ENCODE data around the gene FBXO40.

Gene FBXO40

GRCh38 chr3:121619691-121620090 lies 26.5 kb downstream of the FBXO40 start:
- DNase-seq, result no peak

- DNase-seq, result no peak
Measured at GRCh38 chr3:121621491-121621890, 28.3 kb downstream of the FBXO40 start.

DNA sequence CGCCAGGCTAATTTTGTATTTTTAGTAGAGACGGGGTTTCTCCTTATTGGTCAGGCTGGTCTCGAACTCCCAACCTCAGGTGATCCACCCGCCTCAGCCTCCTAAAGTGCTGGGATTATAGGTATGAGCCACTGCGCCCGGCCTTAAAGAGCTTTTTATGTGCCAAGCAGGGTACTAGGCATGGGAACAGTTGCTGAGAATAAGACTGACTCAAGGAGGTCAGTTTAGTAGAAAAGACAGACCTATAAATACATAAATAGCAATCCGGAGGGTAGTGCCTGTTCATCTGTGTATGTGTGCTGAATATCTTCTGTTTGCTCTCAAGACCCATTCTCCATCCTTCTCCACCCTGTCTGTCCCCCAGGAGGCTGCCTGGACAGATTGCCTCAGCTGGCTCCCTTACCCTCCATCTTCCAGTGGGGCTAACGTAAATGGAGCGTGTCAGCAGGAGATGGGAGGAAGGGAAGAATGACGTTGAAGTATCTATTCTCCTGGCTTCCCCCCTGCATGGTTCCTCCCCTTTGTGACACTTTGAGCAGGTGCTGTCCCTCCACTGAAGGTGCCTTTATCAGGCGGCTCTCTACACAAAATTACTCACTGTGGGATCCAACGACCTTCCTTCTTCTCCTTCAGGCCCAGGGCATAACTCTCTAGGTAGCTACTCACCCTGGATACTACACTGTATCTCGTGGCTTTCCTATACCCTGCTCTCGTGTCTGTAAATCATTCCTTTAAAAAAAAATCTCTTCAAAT lies 31.1 kb downstream of the FBXO40 start:
- DNase-seq, result no peak

- no peak for DNase-seq
Measured at GRCh38 chr3:121626495-121626894, 33.3 kb downstream of the FBXO40 start.

DNA sequence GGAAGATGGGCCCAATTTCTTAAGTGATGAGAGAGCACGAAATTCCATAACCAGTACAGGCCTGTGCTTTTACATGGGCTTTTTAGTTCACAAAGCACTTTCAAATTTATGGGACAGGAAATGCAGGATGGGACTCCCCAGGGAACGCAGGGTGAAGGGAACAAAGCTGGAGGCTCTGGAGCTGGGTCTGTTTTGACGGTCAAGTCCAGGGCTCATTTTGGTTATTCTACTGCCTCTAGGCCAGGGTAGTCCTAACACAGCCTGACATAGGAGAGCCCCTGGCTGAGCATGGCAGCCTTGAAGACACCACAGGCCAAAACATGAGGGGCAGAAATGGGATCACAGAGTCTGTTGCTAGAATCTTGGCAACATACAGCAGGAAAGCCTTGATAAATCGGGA lies 34.0 kb downstream of the FBXO40 start:
- no peak for DNase-seq

DNA sequence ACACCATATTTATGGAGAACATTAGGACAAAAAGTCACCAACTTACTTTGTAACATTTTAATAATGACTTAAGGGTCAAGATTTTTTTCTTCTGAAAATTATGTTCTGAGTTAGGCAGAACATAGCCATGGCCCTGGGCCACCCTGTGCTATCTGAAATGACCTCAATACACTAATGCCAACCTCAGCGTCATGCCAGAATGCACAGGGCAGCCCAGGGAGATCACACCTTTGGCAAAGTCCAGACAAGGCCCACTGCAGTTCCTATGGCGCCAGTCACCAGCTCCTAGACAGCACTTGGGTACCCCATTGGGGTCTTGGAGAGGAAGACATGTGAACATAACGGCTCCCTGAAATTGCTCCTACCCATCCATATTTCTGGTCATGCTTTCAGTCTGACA lies 34.4 kb downstream of the FBXO40 start:
- DNase-seq, result no peak

GRCh38 chr3:121629601-121630000 lies 36.4 kb downstream of the FBXO40 start:
- DNase-seq, result no peak

DNA sequence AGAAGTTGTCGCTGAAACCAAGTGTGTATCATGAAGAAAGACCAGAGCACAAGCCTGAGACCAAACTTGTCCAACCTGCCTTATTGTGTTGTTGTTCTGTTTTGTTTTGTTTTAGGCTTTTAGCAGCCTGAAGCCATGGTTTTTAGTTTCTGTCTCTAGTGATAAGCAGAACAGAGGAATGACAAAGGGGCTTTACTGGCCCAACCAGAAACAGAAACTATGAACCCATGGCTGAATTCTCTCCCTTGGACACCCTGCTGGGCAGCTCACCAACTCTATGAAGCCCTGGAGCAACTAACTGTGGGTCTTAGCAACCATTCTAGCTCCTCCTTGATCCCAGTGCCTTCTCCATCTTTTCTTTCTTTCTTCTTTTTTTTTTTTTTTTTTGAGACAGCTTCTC lies 37.2 kb downstream of the FBXO40 start:
- no peak for DNase-seq

- no peak for DNase-seq
Measured at GRCh38 chr3:121637922-121638321, 44.7 kb downstream of the FBXO40 start.

- no peak for DNase-seq
Measured at GRCh38 chr3:121641127-121641526, 47.9 kb downstream of the FBXO40 start.

DNA sequence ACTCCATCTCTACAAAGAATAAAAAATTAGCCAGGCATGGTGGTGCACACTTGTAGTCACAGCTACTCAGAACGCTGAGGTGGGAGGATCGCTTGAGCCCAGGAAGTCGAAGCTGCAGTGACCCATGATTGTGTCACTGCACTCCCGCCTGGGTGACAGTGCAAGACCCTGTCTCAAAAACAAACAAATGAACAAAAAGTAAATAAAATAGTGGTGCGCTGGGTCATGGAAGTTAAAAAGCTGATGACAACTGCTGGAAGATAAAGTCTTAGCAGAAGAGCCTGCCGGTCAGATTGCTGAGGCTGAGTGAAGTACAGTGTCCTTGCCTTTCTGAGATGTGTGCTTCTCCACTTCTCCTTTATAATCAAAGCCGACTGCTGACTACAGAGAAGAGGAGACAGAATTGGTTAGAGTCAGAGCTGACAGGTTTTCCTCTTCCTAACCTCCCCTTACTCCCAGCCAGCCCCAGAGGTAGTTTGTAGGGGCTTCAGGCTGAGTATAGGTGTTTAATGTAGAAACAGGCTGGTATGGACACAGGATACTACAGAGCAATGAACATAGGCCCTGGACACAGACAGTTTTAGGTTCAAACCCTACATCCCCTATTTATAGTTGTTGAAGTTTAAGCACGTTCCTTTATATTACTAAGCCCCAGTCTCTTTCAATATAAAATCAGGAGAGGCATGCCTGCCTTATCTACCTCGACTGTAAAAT lies 49.6 kb downstream of the FBXO40 start:
- DNase-seq, result no peak

GRCh38 chr3:121645054-121645453 lies 51.9 kb downstream of the FBXO40 start:
- no peak for DNase-seq

- no peak for DNase-seq
Measured at GRCh38 chr3:121648219-121648958, 55.2 kb downstream of the FBXO40 start.

- DNase-seq, result no peak
Measured at GRCh38 chr3:121649645-121650044, 56.5 kb downstream of the FBXO40 start.

GRCh38 chr3:121651684-121652083 lies 58.5 kb downstream of the FBXO40 start:
- peak; percentile 24 for DNase-seq

DNA sequence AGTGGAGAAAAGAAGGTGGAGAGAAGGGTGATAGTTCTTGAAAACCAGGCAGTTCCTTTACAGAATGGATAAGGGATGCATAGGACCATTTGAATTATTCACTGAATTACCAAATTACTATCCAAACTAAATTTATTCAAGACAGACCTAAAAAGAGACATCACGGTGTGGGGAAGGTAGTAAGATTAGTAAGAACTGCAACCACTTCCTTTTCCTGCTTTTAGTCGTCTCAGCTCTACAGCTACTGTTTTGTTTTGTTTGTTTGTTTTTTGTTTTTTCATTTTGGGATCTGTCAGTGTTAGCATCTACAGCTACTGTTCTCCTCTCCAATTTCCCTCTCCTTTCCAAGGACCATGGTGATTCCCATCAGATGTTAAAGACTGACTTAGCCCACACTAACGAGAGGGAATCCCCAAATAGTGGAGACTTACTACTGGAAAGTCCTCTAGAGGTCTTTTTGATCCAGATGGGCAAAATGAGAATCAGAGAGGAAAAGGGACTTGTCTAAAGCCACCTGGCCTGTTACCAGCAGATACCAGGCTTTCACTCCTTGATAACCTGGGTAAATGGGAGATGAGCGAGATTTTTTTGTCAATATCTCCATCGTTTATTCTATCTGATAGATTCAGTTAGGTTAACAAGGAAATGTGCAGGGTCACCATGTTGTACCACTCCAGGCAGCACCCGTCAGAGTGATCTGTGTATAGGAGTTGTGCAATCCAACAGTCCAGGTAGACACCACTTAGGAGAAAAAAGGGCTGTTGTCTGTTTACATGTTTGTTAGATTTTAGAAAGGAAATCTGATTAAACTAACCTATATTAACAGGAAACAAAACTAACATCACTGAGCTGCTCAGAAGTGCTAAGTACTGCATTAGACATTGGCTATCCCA lies 61.6 kb downstream of the FBXO40 start:
- DNase-seq, result no peak

DNA sequence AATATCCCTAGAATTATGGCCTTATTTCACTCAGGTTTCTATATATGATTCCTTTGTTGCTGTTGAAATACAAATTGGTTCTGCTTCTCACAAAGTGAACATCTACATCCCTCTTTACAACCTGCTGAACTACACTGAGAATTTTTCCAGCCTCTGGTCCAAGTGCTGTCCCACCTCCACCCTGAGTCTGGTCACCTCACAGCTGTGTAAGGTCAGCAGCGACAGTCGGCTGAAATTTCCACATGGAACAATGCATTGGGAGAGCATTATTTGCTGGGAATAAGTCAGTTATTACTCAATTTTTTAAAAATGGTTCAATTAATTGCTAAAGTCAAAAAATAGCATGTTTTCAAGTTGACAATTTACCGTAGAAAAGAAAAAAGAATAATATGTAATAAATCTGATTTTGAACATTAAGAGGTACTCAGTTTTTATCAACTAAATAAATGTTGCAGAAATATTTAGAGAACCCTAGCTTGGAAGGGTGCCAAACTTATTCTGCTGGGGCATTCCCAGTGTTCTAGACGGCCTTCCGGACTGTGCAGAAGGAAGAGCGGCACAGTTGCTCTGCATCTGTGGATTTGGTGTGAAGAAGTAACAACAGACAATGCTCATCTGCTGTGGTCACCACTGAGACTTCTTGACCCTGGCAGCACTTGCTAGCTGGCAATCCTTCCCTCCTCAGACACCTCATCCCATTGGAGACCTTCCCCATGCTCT lies 65.7 kb downstream of the FBXO40 start:
- DNase-seq, result no peak

- no peak for DNase-seq
Measured at GRCh38 chr3:121659586-121659985, 66.4 kb downstream of the FBXO40 start.

GRCh38 chr3:121660356-121661171 lies 67.4 kb downstream of the FBXO40 start, which contains the start of gene HCLS1:
HCLS1 (minus strand) TSS chr3:121660903; CDS start chr3:121658347, 2,556 bp downstream.
- no peak for DNase-seq

- no peak for DNase-seq
Measured at GRCh38 chr3:121661376-121661775, 68.2 kb downstream of the FBXO40 start.

DNA sequence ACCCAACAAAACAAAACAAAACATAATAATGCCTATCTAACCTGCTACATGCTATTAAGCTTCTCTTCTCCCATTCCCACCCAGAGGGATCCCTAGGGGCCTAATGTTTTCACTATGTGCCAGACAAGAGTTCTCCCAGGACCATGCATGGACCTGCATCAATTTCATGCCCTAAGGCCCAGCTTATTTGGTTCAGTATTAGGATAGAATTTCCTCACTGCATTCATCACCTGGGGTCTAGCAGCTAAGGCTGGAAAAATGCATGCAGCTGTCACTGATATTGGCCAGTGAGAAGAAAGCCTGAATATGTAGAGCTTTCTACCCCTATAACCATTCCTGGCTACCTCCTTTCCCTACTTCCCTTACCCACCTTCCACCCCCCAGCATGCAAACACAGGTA lies 69.6 kb downstream of the FBXO40 start:
- no peak for DNase-seq
